IMR-90 (cell line): ENCODE measurements around the gene TBX10. TPM values are rescaled to one million over a fixed set of nuclear protein-coding genes. Genes with fewer than 3 reads are reported as not detected.
"Not testable (repeated sequence)": the region's sequence is repeated elsewhere in the genome, so short reads cannot be mapped to it uniquely, and the experiment has no call there.

ENCODE experiments used
- ATAC-seq: fragments of 200-7000 bp; cut with Tn5 transposase; 2 replicates; pipeline ENCODE4 v1.9.1; 2020; ENCODE audit warnings: low read depth, mild to moderate bottlenecking, moderate library complexity
- BruUV-seq: library from RNA; stranded (reverse); fragments of 400-500 nt; replicated peaks from 2 replicates; lab custom pipeline; 2021; lab: Mats Ljungman, UMichigan
- CTCF ChIA-PET: fragments of 300-600 bp; formaldehyde crosslinking; extraction: SDS; loops from one replicate; lab custom pipeline; 2021; ENCODE audit warnings: antibody characterized with exemption; lab: Yijun Ruan, JAX
- POLR2A ChIA-PET: fragments of 300-600 bp; sonication (Branson Sonifier 250); formaldehyde crosslinking; loops from one replicate; lab custom pipeline; 2022; ENCODE audit warnings: antibody characterized with exemption; ENCODE audit not compliant: unreplicated experiment; lab: Charles Lee
- DNase-seq: peaks from one replicate; pipeline ENCODE4 v3.0.0; 2013
- H2AFZ ChIP-seq: replicated peaks from 2 replicates; pipeline ENCODE3; 2013; ENCODE audit warnings: low read length, mild to moderate bottlenecking; ENCODE audit not compliant: poor library complexity
- H2AK5ac ChIP-seq: 2 replicates; pipeline ENCODE4 v1.6.1; 2013; ENCODE audit warnings: low read depth, low read length, inconsistent platforms
- H2AK9ac ChIP-seq: replicated peaks from 2 replicates; pipeline ENCODE3; 2013; ENCODE audit warnings: mild to moderate bottlenecking, low read depth, low read length, moderate library complexity; ENCODE audit not compliant: poor library complexity
- H2BK120ac ChIP-seq: 2 replicates; pipeline ENCODE4 v1.6.1; 2013; ENCODE audit warnings: low read depth, low read length, inconsistent platforms
- H2BK15ac ChIP-seq: 3 replicates; pipeline ENCODE4 v1.6.1; 2013; ENCODE audit warnings: low read depth, low read length, inconsistent platforms
- H2BK20ac ChIP-seq: 2 replicates; pipeline ENCODE4 v1.6.1; 2013; ENCODE audit warnings: low read depth, mild to moderate bottlenecking, inconsistent platforms, low read length, moderate library complexity
- H2BK5ac ChIP-seq: 2 replicates; pipeline ENCODE4 v1.6.1; 2013; ENCODE audit warnings: mild to moderate bottlenecking, low read depth, low read length, inconsistent platforms; ENCODE audit not compliant: poor library complexity, severe bottlenecking
- H3K14ac ChIP-seq: replicated peaks from 2 replicates; pipeline ENCODE4 v1.6.1; 2013; ENCODE audit warnings: low read depth, low read length, inconsistent platforms
- H3K18ac ChIP-seq: 2 replicates; pipeline ENCODE4 v1.6.1; 2013; ENCODE audit warnings: low read depth, low read length, control low read depth
- H3K23ac ChIP-seq: 2 replicates; pipeline ENCODE4 v1.6.1; 2013; ENCODE audit warnings: low read depth, low read length, inconsistent platforms
- H3K27ac ChIP-seq: 2 replicates; pipeline ENCODE4 v1.5.1; 2013; ENCODE audit warnings: mild to moderate bottlenecking, control low read depth, low read length; ENCODE audit not compliant: insufficient read depth
- H3K27me3 ChIP-seq: 2 replicates; pipeline ENCODE4 v1.6.1; 2013; ENCODE audit warnings: low read length; ENCODE audit not compliant: control insufficient read depth, insufficient read depth
- H3K36me3 ChIP-seq: 2 replicates; pipeline ENCODE4 v1.6.1; 2013; ENCODE audit warnings: low read length, mixed read lengths; ENCODE audit not compliant: control insufficient read depth, insufficient read depth
- H3K4ac ChIP-seq: 2 replicates; pipeline ENCODE4 v1.6.1; 2013; ENCODE audit warnings: low read depth, low read length, inconsistent platforms
- H3K4me1 ChIP-seq: 2 replicates; pipeline ENCODE4 v1.6.1; 2013; ENCODE audit warnings: low read length, mixed read lengths; ENCODE audit not compliant: control insufficient read depth, insufficient read depth
- H3K4me2 ChIP-seq: 2 replicates; pipeline ENCODE4 v1.6.1; 2013; ENCODE audit warnings: low read depth, mild to moderate bottlenecking, control low read depth, low read length, moderate library complexity
- H3K4me3 ChIP-seq: 2 replicates; pipeline ENCODE4 v1.5.1; 2013; ENCODE audit warnings: low read depth, mild to moderate bottlenecking, control low read depth, low read length, moderate library complexity; ENCODE audit not compliant: insufficient read depth
- H3K56ac ChIP-seq: 2 replicates; pipeline ENCODE4 v1.6.1; 2013; ENCODE audit warnings: low read length, inconsistent platforms; ENCODE audit not compliant: insufficient read depth; ENCODE audit errors: extremely low read depth
- H3K79me1 ChIP-seq, 2 experiments: 2 replicates each; pipeline ENCODE4 v1.6.1; 2013; ENCODE audit warnings: low read length in 2 of 2, inconsistent platforms in 1 of 2, low read depth in 1 of 2
- H3K9ac ChIP-seq: 2 replicates; pipeline ENCODE4 v1.6.1; 2013; ENCODE audit warnings: low read depth, low read length, control low read depth
- H3K9me1 ChIP-seq: 2 replicates; pipeline ENCODE4 v1.6.1; 2013; ENCODE audit warnings: low read length, inconsistent platforms; ENCODE audit not compliant: insufficient read depth
- H3K9me3 ChIP-seq: 2 replicates; pipeline ENCODE4 v1.6.1; 2013; ENCODE audit warnings: low read length; ENCODE audit not compliant: control insufficient read depth, insufficient read depth
- H4K20me1 ChIP-seq: 2 replicates; pipeline ENCODE4 v1.6.1; 2013; ENCODE audit warnings: low read length, inconsistent platforms; ENCODE audit not compliant: insufficient read depth
- H4K5ac ChIP-seq: 2 replicates; pipeline ENCODE4 v1.6.1; 2013; ENCODE audit warnings: mild to moderate bottlenecking, low read depth, low read length, control low read depth
- H4K8ac ChIP-seq, 2 experiments: 2 replicates each; pipeline ENCODE4 v1.6.1; 2013; ENCODE audit warnings: low read depth in 2 of 2, low read length in 2 of 2, control low read depth in 1 of 2, inconsistent platforms in 1 of 2
- H4K91ac ChIP-seq: 2 replicates; pipeline ENCODE4 v1.6.1; 2013; ENCODE audit warnings: low read depth, low read length, inconsistent platforms; ENCODE audit not compliant: insufficient read depth
- WGBS, 2 experiments: methylation state at CpG; one replicate each; pipeline versions ENCODE4 v1.1.5 to v1.1.7; 2013; ENCODE audit warnings: missing lambda C conversion rate in 2 of 2; ENCODE audit not compliant: insufficient read length in 1 of 2; ENCODE audit errors: extremely low coverage in 2 of 2; 5-methylcytosine and 5-hydroxymethylcytosine counted together
- dilution Hi-C: fragments of 300-500 bp; cut with HindIII; formaldehyde crosslinking; loops from one replicate; pipeline ENCODE4 v1.14.3; 2018; ENCODE audit warnings: low sequenced_read_pairs; ENCODE audit not compliant: unreplicated experiment
- in situ Hi-C: fragments of 300-500 bp; cut with MboI; formaldehyde crosslinking; loops from 3 replicates; pipeline ENCODE4 v1.14.3; 2019; ENCODE audit warnings: low sequenced_read_pairs, inconsistent platforms, mixed read lengths
- intact Hi-C: fragments of 100-400 bp; cut with micrococcal nuclease; formaldehyde crosslinking; loops from 2 replicates; pipeline ENCODE4 v1.10.0; 2022
- polyA plus RNA-seq, 3 experiments: library from polyadenylated mRNA; depleted of rRNA; stranded (reverse); fragments of >200 nt; gene quantifications; 2 replicates each; pipeline ENCODE4 v1.2.3, GENCODE V29; 2012; ENCODE audit warnings: low replicate concordance in 1 of 3
- total RNA-seq: library from RNA; depleted of rRNA; stranded (reverse); fragments of >200 nt; gene quantifications from 2 replicates; pipeline ENCODE4 v1.2.3, GENCODE V29; 2012

TBX10 gene
- total and polyA plus RNA-seq, 2 of the 4 experiments (the other 2 are of a cell fraction) = not detected

DNA sequence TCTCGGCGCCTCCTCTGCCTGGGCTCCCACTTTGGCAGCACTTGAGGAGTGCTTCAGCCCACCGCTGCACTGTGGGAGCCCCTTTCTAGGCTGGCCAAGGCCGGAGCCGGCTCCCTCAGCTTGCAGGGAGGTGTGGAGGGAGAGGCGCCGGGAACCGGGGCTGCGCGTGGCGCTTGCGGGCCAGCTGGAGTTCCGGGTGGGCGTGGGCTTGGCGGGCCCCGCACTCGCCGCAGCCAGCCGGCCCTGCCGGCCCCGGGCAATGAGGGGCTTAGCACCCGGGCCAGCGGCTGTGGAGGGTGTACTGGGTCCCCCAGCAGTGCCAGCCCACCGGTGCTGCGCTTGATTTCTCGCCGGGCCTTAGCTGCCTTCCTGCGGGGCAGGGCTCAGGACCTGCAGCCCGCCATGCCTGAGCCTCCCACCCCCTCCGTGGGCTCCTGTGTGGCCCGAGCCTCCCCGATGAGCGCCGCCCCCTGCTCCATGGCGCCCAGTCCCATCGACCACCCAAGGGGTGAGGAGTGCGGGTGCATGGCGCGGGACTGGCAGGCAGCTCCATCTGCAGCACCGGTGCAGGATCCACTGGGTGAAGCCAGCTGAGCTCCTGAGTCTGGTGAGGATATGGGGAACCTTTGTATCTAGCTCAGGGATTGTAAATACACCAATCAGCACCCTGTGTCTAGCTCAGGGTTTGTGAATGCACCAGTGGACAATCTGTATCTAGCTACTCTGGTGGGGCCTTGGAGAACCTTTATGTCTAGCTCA, 20.5 kb downstream of the TBX10 start:
- H3K4ac ChIP-seq, H2BK15ac ChIP-seq, H3K23ac ChIP-seq, H2BK20ac ChIP-seq, H3K9me1 ChIP-seq, H3K9ac ChIP-seq, H3K4me2 ChIP-seq, H2AK5ac ChIP-seq, DNase-seq, H4K91ac ChIP-seq, H3K36me3 ChIP-seq, H3K18ac ChIP-seq, H3K4me3 ChIP-seq, H2BK5ac ChIP-seq, H3K27ac ChIP-seq, dilution Hi-C loops, intact Hi-C loops, H2AFZ ChIP-seq, ATAC-seq, H2BK120ac ChIP-seq, H3K14ac ChIP-seq, H4K8ac ChIP-seq, H4K20me1 ChIP-seq, H4K5ac ChIP-seq, H3K4me1 ChIP-seq, H3K79me1 ChIP-seq, in situ Hi-C loops, H2AK9ac ChIP-seq, H3K9me3 ChIP-seq, BruUV-seq, H3K56ac ChIP-seq, POLR2A ChIA-PET: not testable (repeated sequence)
- H3K27me3 ChIP-seq = peaks cover 20% of the 10 kb centered on the region
- 82% methylated on average over 6 of the region's 40 CpGs; no CpG with 5 or more reads in 1 of the 2 experiments for WGBS, 2 experiments
- CTCF ChIA-PET = interaction anchor here (1.4 kb wide), 1 partner anchor 9 kb away, joined by 3 read pairs; no protein-coding TSS in a partner anchor
